Esophagus (tissue), 2 donors: ENCODE measurements around the gene PINK1. TPM values are rescaled to one million over a fixed set of nuclear protein-coding genes. Genes with fewer than 3 reads are reported as not detected.

Experiments
- H3K27ac ChIP-seq, 2 donors: one replicate each; pipeline ENCODE4 v1.5.1; 2013; ENCODE audit warnings: low read depth in 2 of 2, mild to moderate bottlenecking in 2 of 2, inconsistent platforms in 1 of 2, low read length in 1 of 2, moderate library complexity in 1 of 2
- H3K27me3 ChIP-seq, 2 donors: one replicate each; pipeline ENCODE4 v1.6.1; 2013; ENCODE audit warnings: low read length in 2 of 2, control low read depth in 1 of 2, mild to moderate bottlenecking in 1 of 2; ENCODE audit not compliant: insufficient read depth in 2 of 2, control insufficient read depth in 1 of 2
- H3K36me3 ChIP-seq, 2 donors: one replicate each; pipeline ENCODE4 v1.6.1; 2013; ENCODE audit warnings: low read length in 1 of 2; ENCODE audit not compliant: control insufficient read depth in 2 of 2, insufficient read depth in 2 of 2
- H3K4me1 ChIP-seq, 2 donors: one replicate each; pipeline ENCODE4 v1.6.1; 2013; ENCODE audit warnings: low read length in 1 of 2; ENCODE audit not compliant: control insufficient read depth in 2 of 2, insufficient read depth in 2 of 2
- H3K4me3 ChIP-seq, 2 donors: one replicate each; pipeline ENCODE4 v1.5.1; 2013; ENCODE audit warnings: low read length in 2 of 2, mild to moderate bottlenecking in 2 of 2, low read depth in 1 of 2, moderate library complexity in 1 of 2
- H3K9me3 ChIP-seq, 2 donors: one replicate each; pipeline ENCODE4 v1.6.1; 2013; ENCODE audit warnings: mild to moderate bottlenecking in 2 of 2, low read depth in 1 of 2, low read length in 1 of 2, moderate library complexity in 1 of 2; ENCODE audit not compliant: control insufficient read depth in 2 of 2, insufficient read depth in 1 of 2
- WGBS, 2 donors: extraction: QIAGEN DNeasy Blood & Tissue Kit; methylation state at CpG; one replicate each; pipeline ENCODE4 v1.1.7; 2013; 5-methylcytosine and 5-hydroxymethylcytosine counted together
- polyA plus RNA-seq, 2 donors: library from polyadenylated mRNA; stranded (reverse); fragments of 200-250 nt; gene quantifications; one replicate each; pipeline ENCODE4 v1.2.3, GENCODE V29; 2013
- donor health status: healthy with polysubstance abuse.
- donor health status: Bipolar disorder and iron deficiency.

Gene PINK1
- polyA plus RNA-seq, 2 donors, result 52.0 to 61.2 TPM

- Histone ChIP-seq H3K27ac (no peak overlapping the region), H3K9me3 (no peaks in the 10 kb centered on the region), H3K4me3 (no peak overlapping the region), H3K36me3 (no peaks in the 10 kb centered on the region), H3K4me1 (peaks cover 0 to 4% of the 10 kb centered on the region in 2 donors), H3K27me3 (no peaks in the 10 kb centered on the region)
- 79 to 83% methylated on average over 6 of the region's 6 CpGs for WGBS, 2 donors
These were observed 23.7 kb upstream of the PINK1 start for GRCh38 chr1:20609541-20609940.

GRCh38 chr1:20610970-20611369, 22.3 kb upstream of the PINK1 start:
- H3K36me3 ChIP-seq, result no peaks in the 10 kb centered on the region
- H3K4me1 ChIP-seq, result peaks cover 0 to 4% of the 10 kb centered on the region in 2 donors
- H3K9me3 ChIP-seq, result no peaks in the 10 kb centered on the region
- H3K4me3 ChIP-seq, result no peak overlapping the region
- no peaks in the 10 kb centered on the region for H3K27me3 ChIP-seq
- WGBS, 2 donors, result 94% methylated on average over 2 of the region's 2 CpGs
- no peak overlapping the region for H3K27ac ChIP-seq

- WGBS, 2 donors, result 93 to 95% methylated on average over 5 of the region's 5 CpGs
- Histone ChIP-seq H3K36me3 (no peaks in the 10 kb centered on the region), H3K27me3 (no peaks in the 10 kb centered on the region), H3K4me1 (peaks cover 0 to 4% of the 10 kb centered on the region in 2 donors), H3K4me3 (no peak overlapping the region), H3K27ac (peak overlapping the region in 1 of 2 donors; percentile 83), H3K9me3 (no peaks in the 10 kb centered on the region)
These were observed 21.6 kb upstream of the PINK1 start for GRCh38 chr1:20611652-20612051.

- Histone ChIP-seq H3K9me3 (no peaks in the 10 kb centered on the region), H3K4me1 (peaks cover 0 to 4% of the 10 kb centered on the region in 2 donors), H3K4me3 (no peak overlapping the region), H3K27me3 (no peaks in the 10 kb centered on the region), H3K27ac (peak overlapping the region; percentile 52 to 83), H3K36me3 (no peaks in the 10 kb centered on the region)
- 49 to 52% methylated on average over 11 of the region's 11 CpGs for WGBS, 2 donors
These were observed 21.0 kb upstream of the PINK1 start for GRCh38 chr1:20612221-20612746.

- Histone ChIP-seq H3K27ac (peak overlapping the region; percentile 91 to 93), H3K4me3 (no peak overlapping the region)
- WGBS, 2 donors, result 57 to 61% methylated on average over 3 of the region's 3 CpGs
These were observed 19.1 kb upstream of the PINK1 start for GRCh38 chr1:20614131-20614579.

GRCh38 chr1:20615946-20616846, 17.1 kb upstream of the PINK1 start:
- H3K4me3 ChIP-seq, result no peak overlapping the region
- H3K36me3 ChIP-seq, result no peaks in the 10 kb centered on the region
- H3K4me1 ChIP-seq, result peaks cover 0 to 4% of the 10 kb centered on the region in 2 donors
- no peak overlapping the region for H3K27ac ChIP-seq
- 43 to 46% methylated on average over 20 of the region's 20 CpGs for WGBS, 2 donors
- no peaks in the 10 kb centered on the region for H3K9me3 ChIP-seq
- H3K27me3 ChIP-seq, result no peaks in the 10 kb centered on the region

More at GRCh38 chr1:20614131-20614579, 19.1 kb upstream of the PINK1 start:
- peaks cover 0 to 4% of the 10 kb centered on the region in 2 donors for H3K4me1 ChIP-seq
- no peaks in the 10 kb centered on the region for H3K36me3 ChIP-seq
- no peaks in the 10 kb centered on the region for H3K9me3 ChIP-seq
- H3K27me3 ChIP-seq, result no peaks in the 10 kb centered on the region

GRCh38 chr1:20616847-20617487, 16.3 kb upstream of the PINK1 start:
- Histone ChIP-seq H3K4me3 (no peak overlapping the region), H3K36me3 (no peaks in the 10 kb centered on the region), H3K27me3 (no peaks in the 10 kb centered on the region), H3K4me1 (peaks cover 0 to 4% of the 10 kb centered on the region in 2 donors), H3K27ac (no peak overlapping the region), H3K9me3 (no peaks in the 10 kb centered on the region)
- 60 to 70% methylated on average over 3 of the region's 3 CpGs for WGBS, 2 donors

- H3K9me3 ChIP-seq, result no peaks in the 10 kb centered on the region
- peaks cover 0 to 1% of the 10 kb centered on the region in 2 donors for H3K4me1 ChIP-seq
- no peak overlapping the region for H3K27ac ChIP-seq
- H3K4me3 ChIP-seq, result no peak overlapping the region
- no peaks in the 10 kb centered on the region for H3K36me3 ChIP-seq
- H3K27me3 ChIP-seq, result no peaks in the 10 kb centered on the region
- WGBS, 2 donors, result 61 to 76% methylated on average over 4 of the region's 4 CpGs
These were observed 14.7 kb upstream of the PINK1 start for GRCh38 chr1:20618550-20618949.

GRCh38 chr1:20619999-20620398, 13.3 kb upstream of the PINK1 start:
- no peaks in the 10 kb centered on the region for H3K27me3 ChIP-seq
- no peak overlapping the region for H3K4me3 ChIP-seq
- no peak overlapping the region for H3K27ac ChIP-seq
- H3K4me1 ChIP-seq, result no peaks in the 10 kb centered on the region
- 78 to 81% methylated on average over 1 of the region's 1 CpG for WGBS, 2 donors
- no peaks in the 10 kb centered on the region for H3K36me3 ChIP-seq
- H3K9me3 ChIP-seq, result no peaks in the 10 kb centered on the region
